ENCODE data around the gene SUCLG2. TPM values are rescaled to one million over a fixed set of nuclear protein-coding genes. Genes with fewer than 3 reads are reported as not detected.

SUCLG2 gene
- total and polyA plus RNA-seq, 2 donors (not counting 1 experiment from before 2014, with no cell fraction given), result 56.8 to 87.4 TPM

DNA sequence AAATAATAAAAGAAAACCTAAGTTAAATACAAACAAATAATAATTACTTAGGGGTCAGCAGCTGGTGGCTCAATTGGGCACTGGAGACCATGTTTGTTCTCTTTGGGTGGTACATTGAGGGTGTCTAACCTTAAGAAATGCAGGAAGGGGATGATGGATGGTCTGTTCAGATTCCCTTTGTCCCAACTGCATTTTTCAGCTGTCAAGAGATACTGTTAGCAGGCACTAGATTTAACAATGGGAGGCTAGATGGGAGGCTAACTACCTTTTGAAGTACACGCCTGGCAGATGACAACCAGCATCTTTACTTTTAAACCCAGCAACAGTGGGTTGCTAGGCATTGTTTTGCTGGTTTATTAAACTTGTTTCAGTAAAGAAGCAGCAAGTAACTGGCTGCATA lies 222.5 kb downstream of the SUCLG2 start:
- Histone ChIP-seq H2AFZ (ENCODE audit: low read length) (no peak overlapping the region), H3K9ac (ENCODE audit: insufficient read depth, low read length) (no peak overlapping the region), H4K20me1 (ENCODE audit: control insufficient read depth, extremely low read depth, insufficient read depth, low read length) (no peaks in the 10 kb centered on the region), H3K9me3 (ENCODE audit: control insufficient read depth, insufficient read depth, low read depth, low read length) (no peaks in the 10 kb centered on the region), H3K79me2 (ENCODE audit: control insufficient read depth, insufficient read depth, low read length) (no peaks in the 10 kb centered on the region), H3K4me2 (ENCODE audit: extremely low read depth, insufficient read depth, low read length) (no peak overlapping the region), H3K27ac (ENCODE audit: insufficient read depth, low read length) (no peak overlapping the region), H3K4me3 (replicated peaks in 1 of 4; ENCODE audit: control extremely low read depth in 1 of 4, insufficient read depth in 1 of 4, low read depth in 3 of 4, low read length in 4 of 4) (no peak overlapping the region), H3K27me3 (ENCODE audit: control insufficient read depth, insufficient read depth, low read length) (no peaks in the 10 kb centered on the region), H3K4me1 (ENCODE audit: control insufficient read depth, extremely low read depth, insufficient read depth, low read length) (no peaks in the 10 kb centered on the region), H3K36me3 (ENCODE audit: control insufficient read depth, insufficient read depth, low read length) (no peaks in the 10 kb centered on the region)
- DNase-seq (ENCODE audit: low read depth in 2 of 2), result no peak
- TF ChIP-seq EZH2 (IDR thresholded peaks at IDR 0.05; ENCODE audit: low read length, missing control alignments), result no peak
- TF ChIP-seq, protein P1, sequence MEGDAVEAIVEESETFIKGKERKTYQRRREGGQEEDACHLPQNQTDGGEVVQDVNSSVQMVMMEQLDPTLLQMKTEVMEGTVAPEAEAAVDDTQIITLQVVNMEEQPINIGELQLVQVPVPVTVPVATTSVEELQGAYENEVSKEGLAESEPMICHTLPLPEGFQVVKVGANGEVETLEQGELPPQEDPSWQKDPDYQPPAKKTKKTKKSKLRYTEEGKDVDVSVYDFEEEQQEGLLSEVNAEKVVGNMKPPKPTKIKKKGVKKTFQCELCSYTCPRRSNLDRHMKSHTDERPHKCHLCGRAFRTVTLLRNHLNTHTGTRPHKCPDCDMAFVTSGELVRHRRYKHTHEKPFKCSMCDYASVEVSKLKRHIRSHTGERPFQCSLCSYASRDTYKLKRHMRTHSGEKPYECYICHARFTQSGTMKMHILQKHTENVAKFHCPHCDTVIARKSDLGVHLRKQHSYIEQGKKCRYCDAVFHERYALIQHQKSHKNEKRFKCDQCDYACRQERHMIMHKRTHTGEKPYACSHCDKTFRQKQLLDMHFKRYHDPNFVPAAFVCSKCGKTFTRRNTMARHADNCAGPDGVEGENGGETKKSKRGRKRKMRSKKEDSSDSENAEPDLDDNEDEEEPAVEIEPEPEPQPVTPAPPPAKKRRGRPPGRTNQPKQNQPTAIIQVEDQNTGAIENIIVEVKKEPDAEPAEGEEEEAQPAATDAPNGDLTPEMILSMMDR (conservative IDR thresholded peaks at IDR 0.05 in 1 of 2, IDR thresholded peaks at IDR 0.05 in 1 of 2; ENCODE audit: low read depth in 1 of 2, low read length in 2 of 2), result no peak

DNA sequence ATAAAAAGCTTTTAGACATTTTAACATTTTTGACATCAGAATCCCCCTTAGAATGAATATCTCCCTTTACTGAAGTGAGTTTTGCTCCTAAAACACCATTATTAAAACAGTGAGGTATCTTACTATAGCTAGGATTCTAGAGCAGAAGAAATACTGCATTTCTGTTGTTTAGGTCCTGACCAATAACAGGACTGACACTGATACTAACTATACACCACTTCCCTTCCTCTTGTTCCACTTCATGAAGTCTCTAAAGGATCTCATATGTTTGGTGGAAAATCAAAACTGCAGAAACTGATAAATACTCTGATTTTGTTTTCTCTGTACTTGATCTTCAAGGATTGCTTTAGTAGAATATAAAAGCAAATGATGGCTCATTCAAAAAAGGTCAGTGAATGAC lies 230.7 kb downstream of the SUCLG2 start:
- Histone ChIP-seq H3K4me2 (ENCODE audit: extremely low read depth, insufficient read depth, low read length) (no peak overlapping the region), H3K4me1 (ENCODE audit: control insufficient read depth, extremely low read depth, insufficient read depth, low read length) (no peaks in the 10 kb centered on the region), H3K9ac (ENCODE audit: insufficient read depth, low read length) (no peak overlapping the region), H3K36me3 (ENCODE audit: control insufficient read depth, insufficient read depth, low read length) (no peaks in the 10 kb centered on the region), H3K27me3 (ENCODE audit: control insufficient read depth, insufficient read depth, low read length) (no peaks in the 10 kb centered on the region), H2AFZ (ENCODE audit: low read length) (no peak overlapping the region), H3K79me2 (ENCODE audit: control insufficient read depth, insufficient read depth, low read length) (no peaks in the 10 kb centered on the region), H3K4me3 (replicated peaks in 1 of 4; ENCODE audit: control extremely low read depth in 1 of 4, insufficient read depth in 1 of 4, low read depth in 3 of 4, low read length in 4 of 4) (no peak overlapping the region), H4K20me1 (ENCODE audit: control insufficient read depth, extremely low read depth, insufficient read depth, low read length) (no peaks in the 10 kb centered on the region), H3K27ac (ENCODE audit: insufficient read depth, low read length) (no peak overlapping the region), H3K9me3 (ENCODE audit: control insufficient read depth, insufficient read depth, low read depth, low read length) (no peaks in the 10 kb centered on the region)
- no peak for TF ChIP-seq EZH2 (IDR thresholded peaks at IDR 0.05; ENCODE audit: low read length, missing control alignments)
- TF ChIP-seq, protein P1 (conservative IDR thresholded peaks at IDR 0.05 in 1 of 2, IDR thresholded peaks at IDR 0.05 in 1 of 2; ENCODE audit: low read depth in 1 of 2, low read length in 2 of 2), result no peak
- no peak for DNase-seq (ENCODE audit: low read depth in 2 of 2)

DNA sequence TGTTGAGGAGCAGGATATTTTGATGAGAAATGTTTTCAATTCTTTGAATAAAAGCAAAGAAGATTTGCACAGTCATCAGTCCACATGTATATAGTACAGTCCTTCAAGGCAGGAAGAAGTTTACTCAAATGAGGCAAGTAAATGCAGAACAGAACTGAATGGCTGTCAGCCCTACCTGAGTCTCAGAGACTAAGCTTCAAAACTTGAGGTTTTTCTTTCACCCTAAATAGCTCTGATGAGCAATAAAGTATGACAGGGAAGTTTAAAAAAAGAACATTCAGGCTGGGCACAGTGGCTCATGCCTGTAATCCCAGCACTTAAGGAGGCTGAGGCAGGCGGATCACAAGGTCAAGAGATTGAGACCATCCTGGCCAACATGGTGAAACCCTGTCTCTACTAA lies 232.5 kb downstream of the SUCLG2 start:
- no peaks in the 10 kb centered on the region for H3K9me3 ChIP-seq (ENCODE audit: control insufficient read depth, insufficient read depth, low read depth, low read length)
- no peak overlapping the region for H3K9ac ChIP-seq (ENCODE audit: insufficient read depth, low read length)
- H3K27me3 ChIP-seq (ENCODE audit: control insufficient read depth, insufficient read depth, low read length), result no peaks in the 10 kb centered on the region
- H3K79me2 ChIP-seq (ENCODE audit: control insufficient read depth, insufficient read depth, low read length), result no peaks in the 10 kb centered on the region
- H3K4me3 ChIP-seq (replicated peaks in 1 of 4; ENCODE audit: control extremely low read depth in 1 of 4, insufficient read depth in 1 of 4, low read depth in 3 of 4, low read length in 4 of 4), result no peak overlapping the region
- no peak for DNase-seq (ENCODE audit: low read depth in 2 of 2)
- no peaks in the 10 kb centered on the region for H3K4me1 ChIP-seq (ENCODE audit: control insufficient read depth, extremely low read depth, insufficient read depth, low read length)
- H4K20me1 ChIP-seq (ENCODE audit: control insufficient read depth, extremely low read depth, insufficient read depth, low read length), result no peaks in the 10 kb centered on the region
- no peak overlapping the region for H3K4me2 ChIP-seq (ENCODE audit: extremely low read depth, insufficient read depth, low read length)
- H3K36me3 ChIP-seq (ENCODE audit: control insufficient read depth, insufficient read depth, low read length), result no peaks in the 10 kb centered on the region
- H3K27ac ChIP-seq (ENCODE audit: insufficient read depth, low read length), result no peak overlapping the region
- TF ChIP-seq, protein P1 (conservative IDR thresholded peaks at IDR 0.05 in 1 of 2, IDR thresholded peaks at IDR 0.05 in 1 of 2; ENCODE audit: low read depth in 1 of 2, low read length in 2 of 2), result no peak
- TF ChIP-seq EZH2 (IDR thresholded peaks at IDR 0.05; ENCODE audit: low read length, missing control alignments), result no peak
- H2AFZ ChIP-seq (ENCODE audit: low read length), result no peak overlapping the region
